GF-D8 (cell line): ENCODE measurements around the gene LGI1.

Experiments
- DNase-seq: peaks from one replicate; lab custom pipeline; 2025; lab: John Stamatoyannopoulos, UW

Gene LGI1

DNA sequence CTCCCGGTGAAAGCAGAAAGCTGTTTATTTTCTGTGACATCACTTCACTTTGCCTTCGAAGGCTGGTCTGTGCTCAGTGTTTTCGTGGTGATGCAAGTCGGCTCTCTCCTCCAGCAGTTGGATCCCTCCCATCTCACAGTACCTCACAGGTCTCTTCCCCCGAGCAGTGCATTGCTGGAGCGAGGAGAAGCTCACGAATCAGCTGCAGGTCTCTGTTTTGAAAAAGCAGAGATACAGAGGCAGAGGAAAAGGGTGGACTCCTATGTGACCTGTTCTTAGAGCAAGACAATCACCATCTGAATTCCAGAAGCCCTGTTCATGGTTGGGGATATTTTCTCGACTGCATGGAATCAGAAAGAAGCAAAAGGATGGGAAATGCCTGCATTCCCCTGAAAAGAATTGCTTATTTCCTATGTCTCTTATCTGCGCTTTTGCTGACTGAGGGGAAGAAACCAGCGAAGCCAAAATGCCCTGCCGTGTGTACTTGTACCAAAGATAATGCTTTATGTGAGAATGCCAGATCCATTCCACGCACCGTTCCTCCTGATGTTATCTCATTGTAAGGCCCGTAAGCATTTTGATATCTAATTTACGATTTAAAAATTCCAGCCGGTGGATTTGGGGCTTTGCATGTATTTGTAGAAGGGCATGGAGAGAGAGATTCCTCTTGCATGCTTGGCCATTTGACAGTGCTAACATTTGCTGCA, at the start of gene LGI1:
LGI1 (plus strand) TSS at position 136 of the 707 bp plus-strand sequence; CDS start at position 345, 209 bp downstream.
- DNase-seq, result no peak

DNA sequence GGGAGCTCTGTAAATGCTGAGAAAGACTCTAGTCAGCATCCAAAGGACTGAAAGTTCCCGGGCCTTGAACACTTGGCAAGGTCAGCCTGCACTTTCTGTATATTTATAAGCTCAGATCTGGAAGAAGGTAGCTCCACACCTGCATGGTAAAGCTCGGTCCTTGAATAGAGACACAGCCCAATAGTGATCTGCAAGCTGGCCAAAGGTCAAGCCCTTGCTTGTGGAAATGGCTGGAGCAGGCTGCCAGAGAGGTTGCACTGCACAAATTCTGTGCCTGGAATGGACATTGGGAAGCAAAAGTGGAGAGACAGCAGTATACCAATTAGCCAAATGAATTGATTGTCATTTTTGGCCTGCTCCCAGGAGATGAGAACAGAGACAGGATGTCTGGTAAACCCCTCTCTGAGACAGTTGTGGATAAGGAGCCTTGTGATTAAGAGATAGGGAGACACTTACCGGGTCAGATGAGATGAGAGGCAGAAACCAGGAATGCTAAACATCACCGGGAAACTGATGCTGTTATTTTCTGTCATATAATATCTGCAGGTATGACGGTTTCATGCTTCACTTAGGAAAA, 47.3 kb upstream of the LGI1 start:
- DNase-seq, result no peak

DNA sequence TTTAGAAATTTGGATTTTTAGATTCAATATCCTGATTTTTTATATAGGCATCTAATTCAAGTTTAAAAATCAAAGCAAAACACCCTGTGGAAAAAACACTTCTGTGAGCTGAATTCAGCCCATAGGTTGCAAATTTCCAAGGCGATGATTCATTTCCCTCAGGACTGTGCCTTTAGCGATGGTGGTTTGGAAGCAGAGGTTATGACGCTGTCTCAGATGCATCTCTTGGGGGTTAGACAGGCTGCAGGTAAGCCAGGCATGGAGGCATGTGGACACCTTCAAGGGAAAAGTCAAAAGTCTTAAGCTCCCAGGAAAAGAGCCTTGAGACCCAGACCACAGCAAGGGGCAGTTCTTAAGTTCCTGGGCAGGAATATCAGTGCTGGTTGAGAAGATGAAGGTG, 45.8 kb upstream of the LGI1 start:
- DNase-seq, result no peak

DNA sequence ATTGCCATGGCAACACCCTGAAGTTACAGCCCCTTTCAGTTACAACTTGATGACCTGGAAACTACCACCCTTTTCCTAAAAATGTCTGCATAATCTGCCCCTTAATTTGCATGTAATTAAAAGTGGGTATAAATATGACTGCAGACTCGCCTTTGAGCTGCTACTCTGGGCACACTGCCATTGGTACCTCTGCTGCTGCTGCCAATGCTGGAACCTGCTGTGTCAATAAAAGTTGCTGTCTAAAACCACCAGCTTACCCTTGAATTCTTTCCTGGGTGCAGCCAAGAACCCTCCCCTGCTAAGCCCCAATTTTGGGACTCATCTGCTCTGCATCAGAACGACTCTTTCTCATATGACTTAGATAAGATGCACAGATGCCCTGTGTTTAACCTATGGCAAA, 45.1 kb upstream of the LGI1 start:
- no peak for DNase-seq

DNA sequence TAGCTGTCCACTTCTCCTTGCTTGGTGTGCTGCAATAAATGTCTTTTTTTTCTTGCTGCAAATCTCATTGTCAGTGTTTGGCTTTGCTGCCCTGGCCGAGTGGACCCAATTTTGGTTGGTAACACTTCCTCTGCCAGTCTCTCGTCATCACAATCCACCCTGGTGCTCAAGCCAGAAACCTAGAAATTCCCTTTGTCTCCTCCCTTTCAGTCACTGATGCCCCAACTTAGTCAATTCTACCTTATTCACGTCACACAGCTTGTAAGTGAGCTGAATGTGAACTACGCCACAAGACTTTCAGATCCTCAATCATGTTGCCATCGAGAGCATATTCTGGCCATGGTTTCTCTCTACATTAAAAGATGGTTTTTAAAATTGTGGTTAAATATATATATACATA, 42.4 kb upstream of the LGI1 start:
- DNase-seq, result no peak

DNA sequence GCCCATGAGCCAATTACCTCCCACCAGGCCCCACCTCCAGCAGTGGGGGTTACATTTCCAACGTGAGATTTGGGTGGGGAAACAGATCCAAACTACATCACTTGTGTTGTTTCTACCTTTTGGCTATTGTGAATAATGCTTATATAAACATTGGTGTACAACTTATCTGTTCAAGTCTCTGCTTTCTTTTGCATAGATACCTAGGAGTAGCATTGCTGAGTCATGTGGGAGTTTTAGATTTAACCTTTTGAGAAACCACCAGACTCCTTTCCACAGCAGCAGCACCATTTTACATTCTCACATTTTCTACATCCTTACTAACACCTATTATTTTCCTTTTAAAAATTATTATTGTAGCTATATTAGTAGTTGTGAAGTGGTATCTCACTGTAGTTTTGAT, 41.0 kb upstream of the LGI1 start:
- no peak for DNase-seq

DNA sequence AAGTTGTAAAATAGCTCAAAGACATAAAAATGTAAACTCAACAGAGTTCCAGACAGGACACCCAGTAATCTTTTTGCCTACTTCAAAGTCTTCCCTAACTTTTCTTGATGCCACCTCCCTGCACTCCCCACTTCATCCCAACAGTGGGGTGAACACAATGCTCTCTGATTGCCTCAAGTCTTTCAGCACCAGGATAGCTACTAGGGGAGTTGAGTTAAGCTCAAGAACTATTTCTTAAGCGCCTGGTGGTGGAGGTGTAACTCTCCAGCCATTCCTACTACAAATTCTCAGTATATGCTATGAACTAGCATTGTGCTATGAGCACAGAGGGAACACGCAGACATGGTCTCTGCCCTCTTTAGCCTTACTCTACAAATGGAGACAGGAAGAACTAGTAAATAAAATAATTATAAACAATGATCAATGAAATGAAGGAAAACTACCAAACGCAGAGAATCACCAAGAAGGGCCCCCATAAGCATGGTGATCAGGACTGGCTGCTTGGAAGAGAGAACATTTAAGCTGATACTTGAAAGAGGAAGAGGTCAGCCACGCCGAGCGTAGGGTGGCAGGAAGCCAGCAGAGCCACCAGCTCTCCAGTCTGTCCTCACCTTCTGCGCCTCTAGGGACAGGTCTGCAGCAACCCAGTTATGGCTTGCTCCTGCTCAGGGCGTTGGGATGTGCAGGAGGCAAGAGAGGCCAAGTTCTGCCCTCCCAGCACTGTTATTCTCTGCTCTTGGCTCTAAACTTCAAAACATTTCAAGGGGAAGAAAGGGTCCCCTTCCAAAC, 38.6 kb upstream of the LGI1 start:
- DNase-seq, result peak; percentile 3

DNA sequence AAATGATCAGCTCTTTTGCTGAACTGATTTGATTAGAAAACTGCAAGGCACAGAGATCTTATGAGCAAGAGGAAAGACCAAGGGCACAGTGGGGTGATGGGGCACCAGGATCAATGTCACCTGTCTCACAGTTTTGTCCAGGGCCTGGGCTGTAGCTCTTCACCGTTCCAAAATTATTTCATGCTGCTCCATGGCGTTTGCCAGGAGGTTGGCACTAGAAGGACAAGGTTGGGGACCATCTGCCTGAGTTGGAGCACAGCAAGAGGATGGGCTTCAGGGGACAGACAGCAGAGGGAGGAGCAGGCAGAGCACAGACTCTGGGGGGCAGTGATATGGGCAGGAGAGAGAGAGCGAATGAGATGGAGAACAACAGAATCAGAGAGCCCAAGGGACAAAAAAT, 37.8 kb upstream of the LGI1 start:
- DNase-seq, result no peak

DNA sequence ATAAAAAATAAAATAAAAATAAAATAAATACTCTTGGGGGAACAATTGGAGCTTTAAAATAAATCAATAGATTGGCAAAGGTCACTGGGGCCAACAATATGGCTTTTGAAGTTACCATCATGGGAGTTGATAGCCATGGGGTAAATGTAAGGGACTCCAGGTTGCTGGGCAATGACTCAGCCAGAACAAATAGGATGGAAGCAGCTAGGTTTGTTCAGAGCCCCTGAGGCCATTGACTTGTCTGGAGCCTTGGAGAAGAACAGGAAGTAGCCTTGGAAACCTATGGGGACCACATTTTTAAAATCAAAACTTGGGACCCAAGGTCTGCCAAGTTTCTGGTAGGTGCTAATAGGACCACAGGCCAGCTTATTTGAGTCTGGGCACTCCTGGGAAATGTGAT, 35.2 kb upstream of the LGI1 start:
- no peak for DNase-seq

DNA sequence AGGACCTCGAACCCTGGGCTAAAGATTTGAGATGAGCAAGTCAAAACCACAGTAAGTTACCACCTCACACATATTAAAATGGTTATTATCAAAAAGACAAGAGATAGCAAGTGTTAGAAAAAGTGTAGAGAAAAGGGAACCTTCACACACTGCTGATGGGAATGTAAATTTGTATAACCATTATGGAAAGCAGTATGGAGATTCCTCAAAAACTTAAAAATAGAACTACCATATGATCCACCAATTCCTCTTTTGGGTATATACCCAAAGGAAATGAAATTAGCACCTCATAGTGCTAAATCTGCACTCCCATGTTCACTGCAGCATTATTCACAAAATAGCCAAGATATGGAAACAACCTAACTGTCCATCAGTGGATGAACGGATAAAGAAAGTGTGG, 34.6 kb upstream of the LGI1 start:
- DNase-seq, result no peak

DNA sequence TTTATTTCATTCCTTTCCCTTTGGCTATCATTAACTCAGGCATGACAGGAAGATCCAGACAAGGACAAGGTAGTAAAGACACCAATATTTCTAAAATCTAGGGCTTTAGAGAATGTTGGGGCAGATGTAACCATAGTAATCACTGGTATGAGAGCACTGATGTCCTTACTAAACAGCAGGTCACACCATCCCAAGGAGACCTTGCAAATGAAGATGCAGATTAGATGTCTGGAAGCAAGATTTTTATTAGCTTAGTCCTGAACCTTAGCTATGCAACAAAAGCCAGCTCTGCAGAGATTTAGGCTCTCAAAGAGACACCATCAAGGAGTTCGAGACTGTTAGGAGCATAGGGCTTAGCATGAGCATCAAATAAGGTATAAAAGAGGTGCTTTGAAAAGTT, 31.7 kb upstream of the LGI1 start:
- no peak for DNase-seq

DNA sequence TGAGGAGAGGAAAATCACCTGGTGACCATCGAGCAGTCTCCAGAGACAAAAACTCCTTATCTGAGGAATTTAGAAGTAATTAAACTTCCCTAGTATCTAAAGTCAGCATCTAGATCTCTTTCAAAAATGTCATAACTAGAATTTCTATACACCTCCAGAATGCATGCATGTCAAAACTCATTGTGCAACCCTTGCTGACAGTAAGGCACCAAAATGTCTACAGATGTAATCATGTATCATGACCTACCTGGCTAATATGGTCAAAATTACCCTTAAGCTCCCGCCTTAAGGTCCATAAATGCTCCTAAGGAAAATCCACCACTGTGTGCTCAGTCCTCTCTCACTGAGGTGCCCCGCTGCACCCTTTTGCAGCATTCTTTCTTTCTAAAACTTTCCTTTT, 16.4 kb upstream of the LGI1 start:
- no peak for DNase-seq

DNA sequence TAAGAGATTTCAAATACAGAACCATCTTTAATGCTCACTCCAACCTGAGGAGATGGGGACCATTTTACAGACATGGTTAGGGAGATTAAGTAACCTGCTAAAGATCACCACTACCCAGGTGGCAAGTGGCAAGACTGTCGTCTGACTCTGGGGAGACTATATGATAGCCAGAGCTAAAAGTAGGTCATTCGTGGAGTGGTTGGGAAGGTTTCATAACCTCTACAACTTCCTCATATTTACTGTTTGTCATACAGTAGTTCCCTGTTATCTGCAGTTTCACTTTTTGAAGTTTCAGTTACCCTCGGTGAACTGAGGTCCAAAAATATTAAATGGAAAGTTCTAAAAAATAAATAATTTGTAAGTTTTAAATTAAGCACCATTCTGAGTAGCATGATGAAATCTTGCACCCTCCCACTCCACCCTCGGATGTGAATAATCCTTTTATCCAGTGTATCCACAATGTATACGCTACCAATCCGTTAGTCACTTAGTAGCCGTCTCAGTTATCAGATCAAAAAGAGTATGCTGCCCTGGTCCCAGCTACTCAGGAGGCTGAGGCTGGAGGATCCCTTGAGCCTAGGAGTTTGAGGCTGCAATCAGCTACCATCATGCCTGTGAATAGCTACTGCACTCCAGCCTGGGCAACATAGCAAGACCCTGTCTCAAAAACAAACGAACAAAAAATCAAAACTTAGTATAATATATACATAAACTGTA, 14.9 kb upstream of the LGI1 start:
- DNase-seq, result peak; percentile 43

DNA sequence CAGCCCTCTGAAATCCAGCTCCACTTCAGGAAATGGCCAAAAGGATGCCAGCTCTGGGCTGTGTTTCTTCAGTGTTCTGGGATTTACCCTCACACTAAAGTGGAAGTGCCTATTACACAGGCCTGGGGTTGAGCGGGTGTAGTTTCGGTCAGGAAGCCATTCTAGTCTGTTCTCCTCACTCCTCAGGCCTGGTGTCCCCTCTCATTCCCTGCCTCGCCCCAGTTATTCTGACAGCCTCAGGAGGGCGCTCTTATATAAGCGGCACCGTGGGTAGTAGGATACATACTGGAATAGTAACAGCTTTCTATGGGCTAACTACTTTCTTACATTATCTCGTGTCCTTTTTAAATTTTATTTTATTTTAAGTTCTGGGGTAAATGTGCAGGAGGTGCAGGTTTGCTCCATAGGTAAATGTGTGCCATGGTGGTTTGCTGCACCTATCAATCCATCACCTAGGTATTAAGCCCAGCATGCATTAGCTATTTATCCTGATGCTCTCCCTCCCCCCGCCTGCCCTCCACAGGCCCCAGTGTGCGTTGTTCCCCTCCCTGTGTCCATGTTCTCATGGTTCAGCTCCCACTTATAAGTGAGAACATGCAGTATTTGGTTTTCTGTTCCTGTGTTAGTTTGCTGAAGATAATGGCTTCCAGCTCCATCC, 12.2 kb upstream of the LGI1 start:
- no peak for DNase-seq

DNA sequence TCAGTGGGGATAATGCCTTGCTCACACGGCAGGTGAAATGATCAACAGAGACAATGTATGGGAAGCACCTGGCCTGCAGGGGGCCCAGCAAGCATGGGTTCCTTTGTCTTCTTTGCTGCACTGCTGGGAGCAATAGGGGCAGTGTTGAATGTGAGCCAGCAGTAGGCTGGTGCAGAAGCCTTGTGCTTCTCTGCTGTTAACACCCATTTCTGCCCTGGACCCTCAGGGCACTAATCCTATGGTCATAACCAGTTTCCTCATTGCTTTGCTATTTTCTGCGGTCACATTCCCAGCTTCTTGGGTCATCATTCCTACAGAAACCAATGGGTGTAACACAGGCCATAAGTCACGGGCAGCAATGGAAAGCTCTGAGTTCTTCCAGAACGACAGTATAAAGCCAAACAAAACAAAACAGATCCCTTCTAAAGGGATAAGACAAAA, 10.9 kb upstream of the LGI1 start:
- DNase-seq, result no peak

DNA sequence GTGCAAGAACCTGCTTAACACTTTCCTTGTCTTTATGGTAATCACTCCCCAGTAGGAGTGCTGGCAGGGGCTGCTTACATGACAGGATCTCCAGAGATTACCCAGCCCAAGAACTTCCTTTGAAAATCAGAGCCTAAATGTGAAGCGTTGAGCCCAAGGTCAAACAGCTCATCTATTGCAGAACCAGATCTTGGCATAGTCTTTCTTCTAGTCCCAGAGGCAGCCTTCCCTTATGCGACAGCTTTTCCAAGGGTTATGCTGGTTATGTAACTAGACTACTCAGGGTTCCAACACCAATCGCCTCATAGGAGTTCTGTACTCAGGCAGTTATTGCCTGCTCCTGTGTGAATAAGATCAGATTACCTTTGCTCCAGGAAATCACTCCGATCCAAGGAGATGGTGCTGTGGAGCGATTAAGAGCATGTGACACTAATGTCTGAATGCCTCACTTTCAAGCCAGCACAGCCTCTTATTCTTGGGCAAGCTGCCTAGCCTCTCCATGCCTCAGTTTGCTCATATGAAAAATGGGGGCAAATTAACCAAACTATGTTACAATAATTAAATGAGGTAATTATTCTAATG, 8.4 kb upstream of the LGI1 start:
- DNase-seq, result no peak

DNA sequence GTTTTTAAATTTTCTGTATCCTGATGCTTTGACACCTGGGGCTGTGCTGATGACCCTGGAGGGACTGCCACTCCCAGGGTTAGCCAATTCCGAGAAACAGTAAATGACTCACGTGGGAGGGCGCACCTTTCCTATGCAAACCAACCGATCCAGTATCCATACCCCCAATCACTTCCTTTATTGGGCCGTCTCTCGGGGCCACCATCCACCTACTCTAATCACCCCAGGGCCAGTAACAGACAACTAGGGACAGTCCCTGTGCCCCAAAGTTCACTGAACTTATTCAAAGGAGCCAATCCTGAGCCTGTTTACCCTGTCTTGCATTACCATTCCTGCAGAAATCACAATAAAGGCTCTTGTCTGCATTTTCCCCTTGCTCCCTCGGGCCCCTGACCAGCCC, 6.6 kb upstream of the LGI1 start:
- DNase-seq, result no peak

DNA sequence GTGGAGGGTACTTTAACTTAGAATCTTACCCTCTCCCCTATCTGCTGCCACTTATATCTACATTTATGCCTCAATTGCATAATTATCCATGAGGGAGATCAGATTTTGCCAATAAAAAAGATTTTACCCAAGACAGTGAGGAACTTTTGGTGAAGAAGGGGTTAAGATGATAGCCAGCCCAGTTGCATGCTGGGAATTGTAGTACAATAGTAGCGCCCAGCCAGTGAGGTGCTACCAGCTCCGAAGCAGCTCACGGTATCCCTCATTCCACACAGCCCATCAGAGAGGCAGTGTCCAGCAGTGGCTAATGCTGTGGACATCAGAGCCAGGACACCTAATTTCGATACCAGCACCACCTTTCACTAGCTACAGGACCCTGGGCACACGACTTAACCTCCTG, 5.9 kb upstream of the LGI1 start:
- DNase-seq, result no peak

DNA sequence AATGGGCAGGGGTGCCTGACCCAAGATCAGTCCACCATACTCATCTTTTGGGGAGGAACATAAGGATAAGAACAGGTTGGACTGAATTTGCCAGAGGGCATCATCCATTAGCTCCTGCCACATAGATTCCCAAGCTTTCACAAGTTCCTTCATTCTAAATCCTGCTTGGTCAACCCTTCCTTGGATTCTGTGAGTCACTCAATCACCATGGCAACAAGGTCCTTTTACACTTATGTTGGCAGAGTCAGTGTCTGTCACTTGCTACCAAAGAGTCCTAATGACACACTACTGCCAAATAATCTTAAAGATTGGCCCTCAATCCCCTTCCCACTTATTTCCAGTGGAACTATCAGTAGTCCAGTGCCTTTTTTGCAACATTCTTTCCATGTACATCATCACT, 5.0 kb upstream of the LGI1 start:
- no peak for DNase-seq

DNA sequence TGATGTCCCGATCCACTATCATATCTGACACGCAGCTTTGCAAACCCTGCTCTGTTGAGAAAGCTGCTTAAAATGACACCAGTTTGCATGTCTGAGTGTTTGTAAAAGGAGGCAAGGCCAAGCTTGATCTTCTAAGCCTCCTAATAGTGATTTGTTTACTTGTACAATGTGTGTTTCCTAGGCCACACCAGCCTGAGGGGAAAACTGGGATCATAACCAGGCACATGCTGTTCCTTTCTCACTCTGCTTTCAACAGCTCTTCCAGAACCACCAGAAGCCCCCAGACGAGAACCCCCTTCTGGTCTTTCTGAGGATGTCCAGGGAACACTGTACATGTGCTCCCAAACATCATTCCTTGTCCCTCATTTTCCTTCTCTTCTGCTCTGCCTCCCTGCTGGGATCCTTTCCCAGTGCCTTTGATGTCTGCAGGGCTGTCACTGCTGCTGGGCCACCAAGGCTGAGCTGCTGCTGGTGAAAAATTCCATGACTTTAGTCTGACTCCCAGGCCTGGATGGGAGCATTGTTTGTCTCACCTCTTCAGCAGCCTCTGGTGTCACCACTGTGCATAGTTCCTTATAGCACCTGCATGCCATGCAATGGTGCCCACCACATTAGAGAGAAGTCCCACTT, 4.0 kb upstream of the LGI1 start:
- DNase-seq, result no peak

DNA sequence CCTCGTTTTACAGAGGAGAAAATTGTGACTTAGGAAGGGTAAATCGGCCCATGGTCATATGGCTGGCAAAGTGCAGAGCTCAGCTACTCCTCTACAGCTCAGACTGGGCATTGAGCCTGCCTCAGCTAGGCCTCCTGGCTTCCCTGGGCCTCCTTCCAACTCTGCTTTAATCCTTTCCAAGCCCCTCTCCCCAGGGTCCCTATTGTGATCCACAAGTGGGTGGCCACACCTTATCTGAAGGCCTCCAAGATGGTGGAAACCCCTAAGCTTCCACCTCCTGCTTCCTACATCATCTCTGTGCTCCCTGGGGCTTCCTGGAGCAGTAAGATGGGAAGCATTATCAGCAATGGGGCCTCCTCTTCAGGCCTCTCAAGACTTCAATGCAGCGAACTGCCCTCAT, 3.0 kb upstream of the LGI1 start:
- DNase-seq, result no peak
